HuH-7.5 (cell line): ENCODE measurements around the gene ANO7.

ENCODE experiments used
- DNase-seq: peaks from one replicate; pipeline ENCODE4 v3.0.0; 2011; ENCODE audit warnings: low spot score

Gene ANO7

GRCh38 chr2:241208058-241208457 lies 19.6 kb downstream of the ANO7 start:
- no peak for DNase-seq

- DNase-seq, result no peak
These were observed 20.8 kb downstream of the ANO7 start for GRCh38 chr2:241209271-241209670.

- DNase-seq, result no peak
These were observed 22.8 kb downstream of the ANO7 start for GRCh38 chr2:241211276-241211675.

GRCh38 chr2:241213041-241213440 lies 24.6 kb downstream of the ANO7 start:
- DNase-seq, result no peak

GRCh38 chr2:241213567-241213966 lies 25.1 kb downstream of the ANO7 start:
- DNase-seq, result no peak

- no peak for DNase-seq
These were observed 25.7 kb downstream of the ANO7 start for GRCh38 chr2:241214209-241214608.

GRCh38 chr2:241214766-241215165 lies 26.3 kb downstream of the ANO7 start:
- DNase-seq, result no peak

GRCh38 chr2:241215421-241215820 lies 26.9 kb downstream of the ANO7 start:
- DNase-seq, result no peak

- DNase-seq, result no peak
These were observed 27.8 kb downstream of the ANO7 start for GRCh38 chr2:241216211-241216761.

- peak; percentile 94 for DNase-seq
These were observed 29.0 kb downstream of the ANO7 start for GRCh38 chr2:241217320-241218031.

GRCh38 chr2:241218131-241219029 lies 29.9 kb downstream of the ANO7 start:
- peak; percentile 81 for DNase-seq

- DNase-seq, result no peak
These were observed 30.5 kb downstream of the ANO7 start for GRCh38 chr2:241219030-241219382.

GRCh38 chr2:241219856-241220356 lies 31.4 kb downstream of the ANO7 start:
- DNase-seq, result no peak

GRCh38 chr2:241223211-241224017 lies 34.9 kb downstream of the ANO7 start:
- no peak for DNase-seq

- no peak for DNase-seq
These were observed 35.8 kb downstream of the ANO7 start for GRCh38 chr2:241224018-241224850.

- no peak for DNase-seq
These were observed 36.5 kb downstream of the ANO7 start for GRCh38 chr2:241224851-241225438.

GRCh38 chr2:241225545-241225944 lies 37.1 kb downstream of the ANO7 start:
- DNase-seq, result no peak

- no peak for DNase-seq
These were observed 37.5 kb downstream of the ANO7 start for GRCh38 chr2:241225983-241226382.

GRCh38 chr2:241226723-241227572 lies 38.5 kb downstream of the ANO7 start:
- no peak for DNase-seq

- no peak for DNase-seq
These were observed 39.1 kb downstream of the ANO7 start for GRCh38 chr2:241227594-241227993.
